Measurements from ENCODE around the gene HOMER1. TPM values are rescaled to one million over a fixed set of nuclear protein-coding genes. Genes with fewer than 3 reads are reported as not detected.

HOMER1 gene
- total and polyA plus RNA-seq, 2 of the 13 experiments (the other 11 are each of a cell fraction or from before 2014, with no cell fraction given): 5.3 to 24.8 TPM

- no peak for FAIRE-seq
- POLR2A ChIA-PET: interaction anchor here (1.1 kb wide), 1 partner anchor 26 kb away, joined by 3 read pairs; the partner anchor contains the start of gene HOMER1
Measured at GRCh38 chr5:79488058-79488457, 25.9 kb downstream of the HOMER1 start.

GRCh38 chr5:79487251-79487650 lies 26.7 kb downstream of the HOMER1 start:
- BruUV-seq (replicated peaks): no TSS peak
- H3K79me2 ChIP-seq (ENCODE audit: insufficient read depth, low read length): peaks cover 54% of the 10 kb centered on the region
- no peaks in the 10 kb centered on the region for H3K9me3 ChIP-seq (ENCODE audit: low read length)
- no peak overlapping the region for H3K4me2 ChIP-seq (ENCODE audit: low read depth, low read length)
- peaks cover 0 to 3% of the 10 kb centered on the region in 2 experiments; a peak in 2 of 5 replicates for H3K36me3 ChIP-seq (replicated peaks in 1 of 2; ENCODE audit: control insufficient read depth in 1 of 2, insufficient read depth in 2 of 2, low read length in 2 of 2)
- H3K27ac ChIP-seq (ENCODE audit: extremely low read length, insufficient read depth, low read length): no peak overlapping the region
- ChIA-PET CTCF (ENCODE audit: low intra/inter-chr PET ratio, low total read pairs) (no interaction called here), POLR2A (no interaction called here)
- no peak overlapping the region for H3K9ac ChIP-seq (ENCODE audit: insufficient read depth, low read depth, low read length)
- WGBS (ENCODE audit: low lambda C conversion rate): 91% methylated on average over 3 of the region's 3 CpGs
- no peak overlapping the region for H2AFZ ChIP-seq (ENCODE audit: low read length)
- DNase-seq (ENCODE audit: low spot score) (no peak), FAIRE-seq (no peak), ATAC-seq (no peak)
- intact Hi-C loops (cut with micrococcal nuclease; ENCODE audit: unreplicated experiment): no loop called here
- peaks cover 5% of the 10 kb centered on the region; the same call in 1 of the 2 replicates for H3K4me1 ChIP-seq (ENCODE audit: insufficient read depth, low read length)
- peaks cover 3% of the 10 kb centered on the region; the same call in 1 of the 2 replicates for H4K20me1 ChIP-seq (ENCODE audit: insufficient read depth, low read length)
- no peak overlapping the region for H3K4me3 ChIP-seq (replicated peaks in 1 of 3; ENCODE audit: insufficient read depth in 1 of 3, low read depth in 2 of 3, low read length in 3 of 3)
- in situ Hi-C loops (cut with HindIII; ENCODE audit: extremely low pct_ligation_motif_present, low pct_unique_long_range_greater_than_20kb): no loop called here
- no peaks in the 10 kb centered on the region for H3K27me3 ChIP-seq (ENCODE audit: control insufficient read depth in 1 of 2, insufficient read depth in 2 of 2, low read length in 2 of 2)
- TF ChIP-seq ATRX (CRISPR knock-in tag; IDR thresholded peaks at IDR 0.05; ENCODE audit: borderline replicate concordance): no peak
- TF ChIP-seq TIGD3 (CRISPR knock-in tag; IDR thresholded peaks at IDR 0.05; ENCODE audit: borderline replicate concordance): no peak
- TF ChIP-seq ISX (CRISPR knock-in tag; conservative IDR thresholded peaks at IDR 0.05): no peak
- TF ChIP-seq ATF2 (CRISPR knock-in tag; IDR thresholded peaks at IDR 0.05): no peak
- TF ChIP-seq HNRNPH1 (optimal IDR thresholded peaks at IDR 0.05; ENCODE audit: low read depth, low read length): no peak
- TF ChIP-seq ZSCAN20 (CRISPR knock-in tag; IDR thresholded peaks at IDR 0.05; ENCODE audit: borderline replicate concordance): no peak
- TF ChIP-seq HOXA5 (CRISPR knock-in tag; IDR thresholded peaks at IDR 0.05): no peak
- no peak for TF ChIP-seq MYNN (CRISPR knock-in tag; IDR thresholded peaks at IDR 0.05; ENCODE audit: low read depth)
- TF ChIP-seq DNMT1 (CRISPR knock-in tag; IDR thresholded peaks at IDR 0.05): no peak
- no peak for TF ChIP-seq ZEB1 (IDR thresholded peaks at IDR 0.05; ENCODE audit: insufficient replicate concordance, low read depth)
- no peak for TF ChIP-seq ZNF350 (CRISPR knock-in tag; IDR thresholded peaks at IDR 0.05; ENCODE audit: borderline replicate concordance, low read depth)

More at GRCh38 chr5:79488058-79488457, 25.9 kb downstream of the HOMER1 start:
- Histone ChIP-seq H3K79me2 (ENCODE audit: insufficient read depth, low read length) (peaks cover 49% of the 10 kb centered on the region), H3K4me2 (ENCODE audit: low read depth, low read length) (no peak overlapping the region), H3K36me3 (replicated peaks in 1 of 2; ENCODE audit: control insufficient read depth in 1 of 2, insufficient read depth in 2 of 2, low read length in 2 of 2) (peaks cover 0 to 3% of the 10 kb centered on the region in 2 experiments; a peak in 2 of 5 replicates), H3K9me3 (ENCODE audit: low read length) (no peaks in the 10 kb centered on the region), H3K4me1 (ENCODE audit: insufficient read depth, low read length) (peaks cover 5% of the 10 kb centered on the region; the same call in 1 of the 2 replicates), H3K27ac (ENCODE audit: extremely low read length, insufficient read depth, low read length) (no peak overlapping the region), H3K4me3 (replicated peaks in 1 of 3; ENCODE audit: insufficient read depth in 1 of 3, low read depth in 2 of 3, low read length in 3 of 3) (no peak overlapping the region), H3K27me3 (ENCODE audit: control insufficient read depth in 1 of 2, insufficient read depth in 2 of 2, low read length in 2 of 2) (no peaks in the 10 kb centered on the region), H4K20me1 (ENCODE audit: insufficient read depth, low read length) (peaks cover 3% of the 10 kb centered on the region; the same call in 1 of the 2 replicates), H2AFZ (ENCODE audit: low read length) (no peak overlapping the region), H3K9ac (ENCODE audit: insufficient read depth, low read depth, low read length) (no peak overlapping the region)
- no TSS peak for BruUV-seq (replicated peaks)
- WGBS (ENCODE audit: low lambda C conversion rate): 100% methylated on average over 2 of the region's 3 CpGs
- TF ChIP-seq POLR2AphosphoS2 (IDR thresholded peaks at IDR 0.05; ENCODE audit: low read depth, low read length) (no peak), ZNF619 (CRISPR knock-in tag; IDR thresholded peaks at IDR 0.05) (no peak), TFE3 (CRISPR knock-in tag; IDR thresholded peaks at IDR 0.05) (no peak)
- ATAC-seq (no peak), DNase-seq (ENCODE audit: low spot score) (no peak)
- in situ Hi-C loops (cut with HindIII; ENCODE audit: extremely low pct_ligation_motif_present, low pct_unique_long_range_greater_than_20kb): no loop called here
- intact Hi-C loops (cut with micrococcal nuclease; ENCODE audit: unreplicated experiment): no loop called here
- CTCF ChIA-PET (ENCODE audit: low intra/inter-chr PET ratio, low total read pairs): no interaction called here
